Measurements from ENCODE around the gene PDE11A.

- TF ChIP-seq, protein P1, sequence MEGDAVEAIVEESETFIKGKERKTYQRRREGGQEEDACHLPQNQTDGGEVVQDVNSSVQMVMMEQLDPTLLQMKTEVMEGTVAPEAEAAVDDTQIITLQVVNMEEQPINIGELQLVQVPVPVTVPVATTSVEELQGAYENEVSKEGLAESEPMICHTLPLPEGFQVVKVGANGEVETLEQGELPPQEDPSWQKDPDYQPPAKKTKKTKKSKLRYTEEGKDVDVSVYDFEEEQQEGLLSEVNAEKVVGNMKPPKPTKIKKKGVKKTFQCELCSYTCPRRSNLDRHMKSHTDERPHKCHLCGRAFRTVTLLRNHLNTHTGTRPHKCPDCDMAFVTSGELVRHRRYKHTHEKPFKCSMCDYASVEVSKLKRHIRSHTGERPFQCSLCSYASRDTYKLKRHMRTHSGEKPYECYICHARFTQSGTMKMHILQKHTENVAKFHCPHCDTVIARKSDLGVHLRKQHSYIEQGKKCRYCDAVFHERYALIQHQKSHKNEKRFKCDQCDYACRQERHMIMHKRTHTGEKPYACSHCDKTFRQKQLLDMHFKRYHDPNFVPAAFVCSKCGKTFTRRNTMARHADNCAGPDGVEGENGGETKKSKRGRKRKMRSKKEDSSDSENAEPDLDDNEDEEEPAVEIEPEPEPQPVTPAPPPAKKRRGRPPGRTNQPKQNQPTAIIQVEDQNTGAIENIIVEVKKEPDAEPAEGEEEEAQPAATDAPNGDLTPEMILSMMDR (IDR thresholded peaks at IDR 0.05): no peak
- TF ChIP-seq POLR2A (IDR thresholded peaks at IDR 0.05): no peak
These were observed 487.2 kb downstream of the PDE11A start for GRCh38 chr2:177585234-177585863.
